ENCODE data around the gene SFI1. TPM values are rescaled to one million over a fixed set of nuclear protein-coding genes. Genes with fewer than 3 reads are reported as not detected.

The SFI1 gene
- total RNA-seq, 1 donor from 2014 or later = 11.5 TPM

- H3K4me3 ChIP-seq (ENCODE audit: low read length in 3 of 3) = peak overlapping the region in 2 of 3 donors; percentile 4 to 65
- H3K4me1 ChIP-seq (ENCODE audit: control insufficient read depth in 3 of 3, insufficient read depth in 3 of 3, low read length in 3 of 3) = peaks cover 53 to 68% (median 65%) of the 10 kb centered on the region in 3 donors
- peak overlapping the region in 1 of 3 donors; percentile 79 for H3K9ac ChIP-seq (ENCODE audit: low read depth in 1 of 3, low read length in 3 of 3)
- no peak overlapping the region for H3K27ac ChIP-seq (ENCODE audit: low read depth, low read length)
- no peaks in the 10 kb centered on the region for H3K9me3 ChIP-seq (ENCODE audit: control insufficient read depth in 3 of 3, low read length in 3 of 3)
- no peaks in the 10 kb centered on the region for H3K27me3 ChIP-seq (ENCODE audit: control insufficient read depth in 3 of 3, insufficient read depth in 3 of 3, low read length in 3 of 3)
- H3K36me3 ChIP-seq (ENCODE audit: control insufficient read depth in 3 of 3, insufficient read depth in 3 of 3, low read length in 3 of 3) = peaks cover 0 to 7% (median 5%) of the 10 kb centered on the region in 3 donors
Observed at GRCh38 chr22:31628969-31629708, 132.8 kb downstream of the SFI1 start.

- Histone ChIP-seq H3K4me1 (ENCODE audit: control insufficient read depth in 3 of 3, insufficient read depth in 3 of 3, low read length in 3 of 3) (peaks cover 53 to 68% (median 64%) of the 10 kb centered on the region in 3 donors), H3K9me3 (ENCODE audit: control insufficient read depth in 3 of 3, low read length in 3 of 3) (no peaks in the 10 kb centered on the region), H3K27me3 (ENCODE audit: control insufficient read depth in 3 of 3, insufficient read depth in 3 of 3, low read length in 3 of 3) (no peaks in the 10 kb centered on the region), H3K27ac (ENCODE audit: low read depth, low read length) (peak overlapping the region; percentile 81), H3K9ac (ENCODE audit: low read depth in 1 of 3, low read length in 3 of 3) (peak overlapping the region; percentile 74 to 79 (median 77)), H3K36me3 (ENCODE audit: control insufficient read depth in 3 of 3, insufficient read depth in 3 of 3, low read length in 3 of 3) (peaks cover 0 to 7% (median 4%) of the 10 kb centered on the region in 3 donors), H3K4me3 (ENCODE audit: low read length in 3 of 3) (peak overlapping the region; percentile 64 to 76 (median 65))
Observed at GRCh38 chr22:31629741-31630184, 133.4 kb downstream of the SFI1 start.

- Histone ChIP-seq H3K9me3 (ENCODE audit: control insufficient read depth in 3 of 3, low read length in 3 of 3) (no peaks in the 10 kb centered on the region), H3K27ac (ENCODE audit: low read depth, low read length) (peak overlapping the region; percentile 81), H3K27me3 (ENCODE audit: control insufficient read depth in 3 of 3, insufficient read depth in 3 of 3, low read length in 3 of 3) (no peaks in the 10 kb centered on the region), H3K4me1 (ENCODE audit: control insufficient read depth in 3 of 3, insufficient read depth in 3 of 3, low read length in 3 of 3) (peaks cover 53 to 62% (median 60%) of the 10 kb centered on the region in 3 donors), H3K9ac (ENCODE audit: low read depth in 1 of 3, low read length in 3 of 3) (peak overlapping the region; percentile 74 to 79 (median 77)), H3K4me3 (ENCODE audit: low read length in 3 of 3) (peak overlapping the region; percentile 64 to 76 (median 69)), H3K36me3 (ENCODE audit: control insufficient read depth in 3 of 3, insufficient read depth in 3 of 3, low read length in 3 of 3) (peaks cover 0 to 7% (median 2%) of the 10 kb centered on the region in 3 donors)
Observed at GRCh38 chr22:31630331-31631329, 134.3 kb downstream of the SFI1 start.

GRCh38 chr22:31631436-31631835 is 135.1 kb downstream of the SFI1 start:
- no peaks in the 10 kb centered on the region for H3K9me3 ChIP-seq (ENCODE audit: control insufficient read depth in 3 of 3, low read length in 3 of 3)
- peaks cover 0 to 7% (median 2%) of the 10 kb centered on the region in 3 donors for H3K36me3 ChIP-seq (ENCODE audit: control insufficient read depth in 3 of 3, insufficient read depth in 3 of 3, low read length in 3 of 3)
- peak overlapping the region; percentile 64 to 76 (median 69) for H3K4me3 ChIP-seq (ENCODE audit: low read length in 3 of 3)
- no peaks in the 10 kb centered on the region for H3K27me3 ChIP-seq (ENCODE audit: control insufficient read depth in 3 of 3, insufficient read depth in 3 of 3, low read length in 3 of 3)
- H3K4me1 ChIP-seq (ENCODE audit: control insufficient read depth in 3 of 3, insufficient read depth in 3 of 3, low read length in 3 of 3) = peaks cover 45 to 56% (median 54%) of the 10 kb centered on the region in 3 donors
- peak overlapping the region; percentile 74 to 79 (median 77) for H3K9ac ChIP-seq (ENCODE audit: low read depth in 1 of 3, low read length in 3 of 3)
- H3K27ac ChIP-seq (ENCODE audit: low read depth, low read length) = peak overlapping the region; percentile 81

GRCh38 chr22:31635638-31636306 is 139.4 kb downstream of the SFI1 start:
- no peak overlapping the region for H3K4me3 ChIP-seq (ENCODE audit: low read length in 3 of 3)

GRCh38 chr22:31637447-31637890 is 141.1 kb downstream of the SFI1 start:
- peak overlapping the region; percentile 60 for H3K27ac ChIP-seq (ENCODE audit: low read depth, low read length)

More at GRCh38 chr22:31635638-31636306, 139.4 kb downstream of the SFI1 start:
- no peak overlapping the region for H3K27ac ChIP-seq (ENCODE audit: low read depth, low read length)
- no peaks in the 10 kb centered on the region for H3K9me3 ChIP-seq (ENCODE audit: control insufficient read depth in 3 of 3, low read length in 3 of 3)
- H3K4me1 ChIP-seq (ENCODE audit: control insufficient read depth in 3 of 3, insufficient read depth in 3 of 3, low read length in 3 of 3) = peaks cover 8 to 31% (median 26%) of the 10 kb centered on the region in 3 donors
- H3K36me3 ChIP-seq (ENCODE audit: control insufficient read depth in 3 of 3, insufficient read depth in 3 of 3, low read length in 3 of 3) = peaks cover 0 to 4% (median 0%) of the 10 kb centered on the region in 3 donors
- H3K9ac ChIP-seq (ENCODE audit: low read depth in 1 of 3, low read length in 3 of 3) = no peak overlapping the region
- H3K27me3 ChIP-seq (ENCODE audit: control insufficient read depth in 3 of 3, insufficient read depth in 3 of 3, low read length in 3 of 3) = no peaks in the 10 kb centered on the region

GRCh38 chr22:31637891-31638618 is 141.7 kb downstream of the SFI1 start:
- Histone ChIP-seq H3K27ac (ENCODE audit: low read depth, low read length) (peak overlapping the region; percentile 60), H3K36me3 (ENCODE audit: control insufficient read depth in 3 of 3, insufficient read depth in 3 of 3, low read length in 3 of 3) (peaks cover 0 to 2% (median 1%) of the 10 kb centered on the region in 3 donors), H3K9ac (ENCODE audit: low read depth in 1 of 3, low read length in 3 of 3) (peak overlapping the region; percentile 23 to 57 (median 47)), H3K9me3 (ENCODE audit: control insufficient read depth in 3 of 3, low read length in 3 of 3) (no peaks in the 10 kb centered on the region), H3K4me3 (ENCODE audit: low read length in 3 of 3) (peak overlapping the region in 1 of 3 donors; percentile 13), H3K27me3 (ENCODE audit: control insufficient read depth in 3 of 3, insufficient read depth in 3 of 3, low read length in 3 of 3) (no peaks in the 10 kb centered on the region), H3K4me1 (ENCODE audit: control insufficient read depth in 3 of 3, insufficient read depth in 3 of 3, low read length in 3 of 3) (peaks cover 0 to 28% (median 22%) of the 10 kb centered on the region in 3 donors)

More at GRCh38 chr22:31637447-31637890, 141.1 kb downstream of the SFI1 start:
- H3K9ac ChIP-seq (ENCODE audit: low read depth in 1 of 3, low read length in 3 of 3) = peak overlapping the region in 2 of 3 donors; percentile 40 to 47
- H3K36me3 ChIP-seq (ENCODE audit: control insufficient read depth in 3 of 3, insufficient read depth in 3 of 3, low read length in 3 of 3) = peaks cover 0 to 4% (median 1%) of the 10 kb centered on the region in 3 donors
- H3K27me3 ChIP-seq (ENCODE audit: control insufficient read depth in 3 of 3, insufficient read depth in 3 of 3, low read length in 3 of 3) = no peaks in the 10 kb centered on the region
- H3K4me3 ChIP-seq (ENCODE audit: low read length in 3 of 3) = no peak overlapping the region
- no peaks in the 10 kb centered on the region for H3K9me3 ChIP-seq (ENCODE audit: control insufficient read depth in 3 of 3, low read length in 3 of 3)
- H3K4me1 ChIP-seq (ENCODE audit: control insufficient read depth in 3 of 3, insufficient read depth in 3 of 3, low read length in 3 of 3) = peaks cover 0 to 28% (median 22%) of the 10 kb centered on the region in 3 donors

GRCh38 chr22:31639436-31640039 is 143.2 kb downstream of the SFI1 start:
- no peaks in the 10 kb centered on the region for H3K27me3 ChIP-seq (ENCODE audit: control insufficient read depth in 3 of 3, insufficient read depth in 3 of 3, low read length in 3 of 3)
- no peak overlapping the region for H3K27ac ChIP-seq (ENCODE audit: low read depth, low read length)
- H3K36me3 ChIP-seq (ENCODE audit: control insufficient read depth in 3 of 3, insufficient read depth in 3 of 3, low read length in 3 of 3) = peaks cover 0 to 1% (median 0%) of the 10 kb centered on the region in 3 donors
- peaks cover 0 to 22% (median 16%) of the 10 kb centered on the region in 3 donors for H3K4me1 ChIP-seq (ENCODE audit: control insufficient read depth in 3 of 3, insufficient read depth in 3 of 3, low read length in 3 of 3)
- H3K4me3 ChIP-seq (ENCODE audit: low read length in 3 of 3) = no peak overlapping the region
- H3K9ac ChIP-seq (ENCODE audit: low read depth in 1 of 3, low read length in 3 of 3) = no peak overlapping the region
- no peaks in the 10 kb centered on the region for H3K9me3 ChIP-seq (ENCODE audit: control insufficient read depth in 3 of 3, low read length in 3 of 3)
